Measurements from ENCODE around the gene SOCS6.
"Not testable (repeated sequence)": the region's sequence is repeated elsewhere in the genome, so short reads cannot be mapped to it uniquely, and the experiment has no call there.

The SOCS6 gene, protein sequence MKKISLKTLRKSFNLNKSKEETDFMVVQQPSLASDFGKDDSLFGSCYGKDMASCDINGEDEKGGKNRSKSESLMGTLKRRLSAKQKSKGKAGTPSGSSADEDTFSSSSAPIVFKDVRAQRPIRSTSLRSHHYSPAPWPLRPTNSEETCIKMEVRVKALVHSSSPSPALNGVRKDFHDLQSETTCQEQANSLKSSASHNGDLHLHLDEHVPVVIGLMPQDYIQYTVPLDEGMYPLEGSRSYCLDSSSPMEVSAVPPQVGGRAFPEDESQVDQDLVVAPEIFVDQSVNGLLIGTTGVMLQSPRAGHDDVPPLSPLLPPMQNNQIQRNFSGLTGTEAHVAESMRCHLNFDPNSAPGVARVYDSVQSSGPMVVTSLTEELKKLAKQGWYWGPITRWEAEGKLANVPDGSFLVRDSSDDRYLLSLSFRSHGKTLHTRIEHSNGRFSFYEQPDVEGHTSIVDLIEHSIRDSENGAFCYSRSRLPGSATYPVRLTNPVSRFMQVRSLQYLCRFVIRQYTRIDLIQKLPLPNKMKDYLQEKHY

DNA sequence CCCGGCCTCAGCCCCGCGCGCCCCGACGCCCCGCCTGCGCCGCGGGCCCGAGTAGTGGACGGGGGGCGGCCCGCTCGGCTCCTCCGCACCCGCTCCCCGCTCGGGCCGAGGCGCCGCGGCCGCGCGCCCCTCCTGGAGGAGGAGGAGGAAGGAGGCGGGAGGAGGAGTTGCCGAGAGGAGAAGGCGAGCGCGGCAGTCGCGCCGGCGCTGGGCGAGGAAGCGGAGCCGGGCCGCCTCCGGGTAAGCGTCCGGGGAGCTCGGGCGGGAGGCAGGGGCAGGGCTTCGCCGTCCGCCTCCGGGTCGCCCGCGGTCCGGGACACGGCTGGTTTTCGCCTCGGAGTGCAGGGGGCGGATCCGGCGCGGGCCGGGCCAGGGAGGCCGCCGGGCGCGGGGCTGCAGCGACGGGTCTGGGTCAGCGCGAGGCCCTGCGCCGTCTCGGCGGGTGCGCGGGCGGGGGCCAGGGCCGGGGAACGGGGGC is at the start of gene SOCS6:
Gene SOCS6, plus strand, starts transcription at position 195 of the 478 bp plus-strand sequence. CDS start 35,624 bp downstream, outside the sequence.
- H3K4me3 ChIP-seq (ENCODE audit: low read length) = peak within 1 kb of the TSS; percentile 82
- DNase-seq (ENCODE audit: low read depth) = peak; percentile 75
- TF ChIP-seq, protein P1, sequence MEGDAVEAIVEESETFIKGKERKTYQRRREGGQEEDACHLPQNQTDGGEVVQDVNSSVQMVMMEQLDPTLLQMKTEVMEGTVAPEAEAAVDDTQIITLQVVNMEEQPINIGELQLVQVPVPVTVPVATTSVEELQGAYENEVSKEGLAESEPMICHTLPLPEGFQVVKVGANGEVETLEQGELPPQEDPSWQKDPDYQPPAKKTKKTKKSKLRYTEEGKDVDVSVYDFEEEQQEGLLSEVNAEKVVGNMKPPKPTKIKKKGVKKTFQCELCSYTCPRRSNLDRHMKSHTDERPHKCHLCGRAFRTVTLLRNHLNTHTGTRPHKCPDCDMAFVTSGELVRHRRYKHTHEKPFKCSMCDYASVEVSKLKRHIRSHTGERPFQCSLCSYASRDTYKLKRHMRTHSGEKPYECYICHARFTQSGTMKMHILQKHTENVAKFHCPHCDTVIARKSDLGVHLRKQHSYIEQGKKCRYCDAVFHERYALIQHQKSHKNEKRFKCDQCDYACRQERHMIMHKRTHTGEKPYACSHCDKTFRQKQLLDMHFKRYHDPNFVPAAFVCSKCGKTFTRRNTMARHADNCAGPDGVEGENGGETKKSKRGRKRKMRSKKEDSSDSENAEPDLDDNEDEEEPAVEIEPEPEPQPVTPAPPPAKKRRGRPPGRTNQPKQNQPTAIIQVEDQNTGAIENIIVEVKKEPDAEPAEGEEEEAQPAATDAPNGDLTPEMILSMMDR (IDR thresholded peaks at IDR 0.05; ENCODE audit: insufficient read depth, low read depth, low read length, missing control alignments) = no peak

DNA sequence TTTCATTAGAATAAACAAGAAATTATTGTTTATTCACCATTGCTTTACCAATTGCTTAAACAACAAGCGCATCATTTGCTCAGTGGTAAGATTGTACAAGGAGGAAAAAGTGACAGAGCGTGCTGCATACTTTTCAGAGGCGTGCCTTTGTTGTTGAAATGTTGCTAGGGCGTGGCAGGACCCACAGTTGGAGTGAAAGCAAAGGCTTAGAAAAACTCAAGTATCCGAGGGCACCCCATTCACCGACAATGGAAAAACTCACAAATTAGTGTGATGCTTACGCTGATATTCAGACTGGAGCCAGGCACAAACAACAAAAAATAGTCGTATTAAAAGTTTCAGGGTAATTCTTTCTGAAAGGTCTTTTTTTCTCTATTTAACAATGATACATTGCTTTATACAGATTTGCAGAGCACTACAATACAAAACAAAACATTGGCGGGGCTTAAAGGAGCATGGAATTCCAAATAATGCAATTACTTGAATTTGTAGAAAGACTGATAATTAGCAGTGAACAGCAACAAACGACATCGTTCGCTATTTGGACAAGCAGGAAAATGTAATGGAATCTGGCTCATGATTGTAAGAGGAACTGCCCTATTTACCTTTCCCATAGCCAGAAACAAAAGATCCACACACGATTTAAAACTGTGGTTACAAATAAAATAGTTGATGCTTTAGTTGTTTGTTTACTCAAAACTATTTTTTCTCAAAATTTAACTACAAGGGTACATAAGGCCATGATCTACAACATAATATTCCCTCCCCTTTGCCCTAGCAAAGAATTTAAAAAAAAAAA is 45.5 kb upstream of the SOCS6 start:
- TF ChIP-seq, protein P1 (IDR thresholded peaks at IDR 0.05; ENCODE audit: insufficient read depth, low read depth, low read length, missing control alignments) = no peak
- H3K4me3 ChIP-seq (ENCODE audit: low read length) = no peak overlapping the region
- DNase-seq (ENCODE audit: low read depth) = peak; percentile 81

DNA sequence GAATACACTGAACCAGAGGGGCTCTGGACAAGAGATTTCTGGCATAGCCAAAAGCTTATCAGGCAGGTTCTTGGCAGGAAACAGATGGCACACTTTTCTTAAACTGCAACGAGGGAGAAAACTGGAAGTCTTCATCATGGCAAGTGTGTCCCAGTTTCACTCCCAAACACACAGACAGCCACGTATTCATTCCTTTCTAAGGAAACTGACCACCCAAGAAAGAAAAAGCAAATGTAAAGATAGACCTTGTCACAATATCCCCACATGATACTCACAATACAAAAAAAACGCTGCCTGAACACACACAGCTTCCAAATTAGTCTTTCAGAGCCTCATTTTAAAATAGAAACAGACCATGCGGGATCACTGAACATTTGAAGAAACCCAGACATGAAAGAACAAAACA is 42.8 kb upstream of the SOCS6 start:
- TF ChIP-seq, protein P1 (IDR thresholded peaks at IDR 0.05; ENCODE audit: insufficient read depth, low read depth, low read length, missing control alignments) = no peak
- H3K4me3 ChIP-seq (ENCODE audit: low read length) = no peak overlapping the region
- no peak for DNase-seq (ENCODE audit: low read depth)

DNA sequence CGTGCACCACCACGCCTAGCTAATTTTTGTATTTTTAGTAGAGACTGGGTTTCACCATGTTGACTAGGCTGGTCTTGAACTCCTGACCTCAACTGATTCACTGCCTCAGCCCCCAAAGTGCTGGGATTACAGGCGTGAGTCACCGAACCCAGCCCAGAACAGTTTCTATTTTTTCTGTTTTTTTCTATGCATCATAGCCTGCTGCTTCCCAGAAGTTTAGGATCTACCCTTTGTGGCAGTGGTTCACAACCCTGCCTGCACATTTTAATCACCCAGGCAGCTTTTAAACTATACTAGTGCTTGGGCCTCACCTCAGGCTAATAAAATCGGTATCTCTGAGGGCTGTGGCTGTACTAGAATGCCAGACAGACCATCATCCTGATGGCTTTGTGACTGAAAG is 39.7 kb upstream of the SOCS6 start:
- no peak overlapping the region for H3K4me3 ChIP-seq (ENCODE audit: low read length)
- peak; percentile 47 for DNase-seq (ENCODE audit: low read depth)
- TF ChIP-seq, protein P1 (IDR thresholded peaks at IDR 0.05; ENCODE audit: insufficient read depth, low read depth, low read length, missing control alignments) = no peak

DNA sequence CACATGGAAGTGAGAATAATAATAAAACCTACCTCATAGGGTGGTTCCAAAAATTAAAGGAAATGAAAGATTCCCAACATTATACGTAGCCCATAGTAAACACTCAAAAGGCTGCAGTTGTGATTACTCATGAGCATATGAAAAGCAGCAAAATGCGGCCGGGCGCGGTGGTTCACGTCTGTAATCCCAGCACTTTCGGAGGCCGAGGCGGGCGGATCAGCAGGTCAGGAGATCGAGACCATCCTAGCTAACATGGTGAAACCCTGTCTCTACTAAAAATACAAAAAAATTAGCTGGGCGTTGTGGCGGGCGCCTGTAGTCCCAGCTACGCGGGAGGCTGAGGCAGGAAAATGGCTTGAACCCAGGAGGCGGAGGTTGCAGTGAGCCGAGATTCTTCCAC is 39.0 kb upstream of the SOCS6 start:
- not testable (repeated sequence) for H3K4me3 ChIP-seq (ENCODE audit: low read length); DNase-seq (ENCODE audit: low read depth)

DNA sequence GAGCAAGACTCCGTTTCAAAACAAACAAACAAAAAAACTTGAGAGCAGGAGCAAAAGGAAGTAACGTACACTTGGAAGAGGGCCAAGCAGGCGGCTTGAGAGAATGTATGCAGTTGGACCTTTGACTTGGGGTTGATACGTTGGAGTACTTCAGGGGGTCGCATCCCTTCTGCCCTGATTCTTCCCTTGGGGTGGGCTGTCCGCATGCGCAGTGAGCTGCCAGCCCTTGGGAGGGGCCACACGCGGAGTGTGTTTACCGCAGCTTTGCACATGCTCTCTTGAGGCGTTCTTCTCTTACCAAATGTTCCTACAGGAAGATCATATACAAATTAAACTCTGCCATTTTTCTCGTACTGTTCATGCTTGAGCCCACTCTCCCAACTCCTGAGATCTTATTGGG is 38.1 kb upstream of the SOCS6 start:
- TF ChIP-seq, protein P1 (IDR thresholded peaks at IDR 0.05; ENCODE audit: insufficient read depth, low read depth, low read length, missing control alignments) = no peak
- no peak overlapping the region for H3K4me3 ChIP-seq (ENCODE audit: low read length)
- no peak for DNase-seq (ENCODE audit: low read depth)

DNA sequence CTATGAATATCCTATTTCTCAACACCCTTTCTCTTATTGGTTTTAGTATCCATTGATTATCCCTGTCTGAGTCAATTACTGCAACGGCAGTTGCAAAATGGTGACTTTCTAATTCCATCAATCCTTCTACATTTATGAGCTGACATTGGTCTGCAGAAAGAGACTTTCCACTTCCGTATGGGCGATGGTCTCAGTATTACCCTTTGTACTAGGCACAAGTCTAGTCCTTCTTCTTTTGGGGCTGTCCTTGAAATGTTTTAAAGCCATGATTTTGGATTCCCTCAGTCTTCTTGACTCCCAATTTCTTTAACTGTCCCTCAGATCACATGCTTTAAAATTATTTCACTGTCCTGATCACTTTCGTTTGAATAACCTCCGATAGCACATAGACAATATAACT is 32.7 kb upstream of the SOCS6 start:
- TF ChIP-seq, protein P1 (IDR thresholded peaks at IDR 0.05; ENCODE audit: insufficient read depth, low read depth, low read length, missing control alignments) = no peak
- no peak overlapping the region for H3K4me3 ChIP-seq (ENCODE audit: low read length)
- DNase-seq (ENCODE audit: low read depth) = no peak
